HG03457 (cell line): ENCODE data around the gene SOCS3.

Experiments
- ATAC-seq: cut with Tn5 transposase; IDR thresholded peaks from one replicate; pipeline ENCODE4 v1.9.1; 2021; ENCODE audit warnings: moderate number of reproducible peaks; ENCODE audit not compliant: unreplicated experiment

The SOCS3 gene

DNA sequence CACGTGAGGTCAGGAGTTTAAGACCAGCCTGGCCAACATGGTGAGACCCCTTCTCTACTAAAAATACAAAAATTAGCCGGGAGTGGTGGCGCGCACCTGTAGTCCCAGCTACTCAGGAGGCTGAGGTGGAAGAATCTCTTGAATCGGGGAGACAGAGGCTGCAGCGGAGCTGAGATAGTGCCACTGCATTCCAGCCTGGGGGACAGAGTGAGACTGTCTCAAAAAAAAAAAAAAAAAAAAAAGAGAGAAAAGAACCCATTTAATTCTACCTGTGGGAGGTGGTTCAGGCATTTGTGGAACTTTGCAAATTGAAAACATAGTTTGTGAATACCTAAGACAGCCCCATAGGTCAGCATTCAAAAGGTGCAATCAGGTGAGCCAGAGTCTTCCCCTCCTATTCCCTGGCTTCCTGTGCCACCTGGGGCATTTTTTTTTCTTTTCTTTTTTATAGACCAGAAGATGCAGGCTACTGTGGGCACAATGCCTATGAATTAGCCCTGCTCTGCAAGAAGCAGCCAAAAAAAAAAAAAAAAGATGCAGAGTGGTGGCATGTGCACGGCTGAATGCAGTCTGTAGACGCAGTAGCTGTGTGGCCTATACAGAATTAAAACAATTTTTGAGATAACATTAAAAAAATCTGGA, 9.1 kb upstream of the SOCS3 start:
- ATAC-seq, result no peak

DNA sequence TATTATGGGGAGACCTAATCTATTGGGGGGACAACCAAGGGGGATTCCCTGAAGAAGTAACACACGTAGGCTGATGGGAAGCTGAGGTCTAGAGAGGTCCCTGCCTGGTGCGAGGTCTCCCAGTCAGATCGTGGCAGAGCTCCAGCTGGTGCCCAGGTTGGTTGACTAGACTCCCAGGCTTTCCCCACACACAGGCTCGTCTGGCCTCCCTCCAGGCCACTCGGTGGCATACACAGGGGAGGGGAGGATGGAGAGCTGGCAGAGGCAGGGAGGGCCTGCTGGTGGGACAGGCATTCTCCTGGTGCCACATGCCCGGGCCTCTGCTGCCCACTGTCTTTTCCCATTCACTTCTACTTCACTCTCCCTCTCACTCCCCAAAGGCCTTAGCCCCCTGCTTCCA, 8.5 kb upstream of the SOCS3 start:
- no peak for ATAC-seq

DNA sequence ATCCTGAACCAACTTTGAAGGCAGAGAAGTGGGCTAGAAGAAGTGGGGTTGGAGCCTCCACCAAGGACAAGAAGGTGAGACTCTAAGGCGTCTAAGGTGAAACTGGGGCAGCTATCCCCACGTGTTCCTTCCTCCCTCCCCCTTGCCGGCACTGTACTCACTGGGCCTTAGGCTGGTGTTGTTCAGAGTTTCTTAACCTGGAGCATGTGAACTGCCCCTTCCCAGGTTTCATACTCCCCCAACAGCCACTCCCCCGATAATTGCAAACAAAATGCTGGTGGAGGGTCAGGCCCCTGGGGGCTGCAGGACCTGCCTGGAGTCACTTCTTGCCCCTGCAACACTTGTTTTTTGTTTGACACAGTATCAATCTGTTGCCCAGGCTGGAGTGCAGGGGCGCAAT, 7.3 kb upstream of the SOCS3 start:
- ATAC-seq, result no peak

DNA sequence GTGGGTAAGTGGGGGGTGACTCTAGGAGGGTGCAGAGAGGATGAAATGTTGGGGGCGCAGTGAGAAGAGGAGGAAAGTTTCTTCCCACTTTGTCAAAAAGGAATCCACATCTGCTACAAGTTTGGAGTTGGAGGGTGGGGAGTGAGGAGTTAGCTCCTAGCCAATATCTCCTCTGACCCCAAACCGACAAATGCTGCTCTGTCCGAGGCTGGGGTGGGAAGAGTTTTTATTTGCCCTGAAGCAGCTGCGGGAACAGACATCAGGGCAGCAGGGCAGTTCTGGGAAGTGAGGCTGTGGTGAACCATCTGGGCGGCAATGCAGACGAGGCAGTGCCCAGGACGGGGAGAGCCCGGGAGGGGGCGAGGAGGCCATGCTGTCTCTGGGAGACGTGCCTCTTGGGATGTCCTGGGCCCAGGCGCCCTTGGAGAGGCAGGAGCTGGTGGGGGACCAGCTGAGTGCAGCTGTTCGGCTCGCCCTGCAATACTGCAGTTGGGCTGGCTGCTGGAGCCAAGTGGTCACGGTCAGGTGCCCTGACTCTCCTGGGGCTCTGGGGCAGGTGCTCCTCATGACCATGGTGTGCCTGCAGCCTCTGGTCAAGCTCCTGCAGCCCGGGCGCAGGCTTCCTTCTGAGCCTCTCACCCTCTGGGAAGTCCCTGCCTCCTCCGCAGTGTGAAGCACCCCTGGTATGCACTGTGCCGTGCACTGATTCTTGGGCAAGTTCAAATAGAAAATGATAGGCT, 6.4 kb upstream of the SOCS3 start:
- no peak for ATAC-seq

DNA sequence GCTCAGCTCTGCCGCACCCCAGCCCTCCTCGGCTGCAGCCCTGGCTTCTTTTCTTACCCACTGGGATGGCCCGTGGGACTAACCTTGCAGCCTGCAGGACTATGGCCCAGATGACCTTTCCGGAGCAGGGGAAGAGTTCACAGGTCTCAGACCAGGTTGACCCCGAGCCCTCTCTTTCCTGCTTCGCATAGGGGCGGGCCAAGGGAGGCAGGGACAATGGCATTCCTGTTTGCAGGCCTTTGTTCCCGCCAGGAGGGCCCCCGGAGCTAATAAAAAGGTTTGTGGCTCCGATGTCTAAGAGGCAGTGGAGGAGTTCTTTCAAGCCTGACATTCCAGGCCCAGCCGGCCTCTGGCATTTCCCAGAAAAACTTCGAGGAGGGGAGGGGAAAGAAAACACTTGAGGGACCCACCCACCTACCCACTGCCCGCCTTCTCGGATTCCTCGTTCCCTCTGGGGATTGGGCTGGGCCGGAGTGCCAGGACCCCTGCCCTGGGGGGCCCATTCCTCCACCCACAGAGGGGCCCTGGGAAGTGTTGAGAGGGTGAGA, 5.8 kb upstream of the SOCS3 start:
- no peak for ATAC-seq

DNA sequence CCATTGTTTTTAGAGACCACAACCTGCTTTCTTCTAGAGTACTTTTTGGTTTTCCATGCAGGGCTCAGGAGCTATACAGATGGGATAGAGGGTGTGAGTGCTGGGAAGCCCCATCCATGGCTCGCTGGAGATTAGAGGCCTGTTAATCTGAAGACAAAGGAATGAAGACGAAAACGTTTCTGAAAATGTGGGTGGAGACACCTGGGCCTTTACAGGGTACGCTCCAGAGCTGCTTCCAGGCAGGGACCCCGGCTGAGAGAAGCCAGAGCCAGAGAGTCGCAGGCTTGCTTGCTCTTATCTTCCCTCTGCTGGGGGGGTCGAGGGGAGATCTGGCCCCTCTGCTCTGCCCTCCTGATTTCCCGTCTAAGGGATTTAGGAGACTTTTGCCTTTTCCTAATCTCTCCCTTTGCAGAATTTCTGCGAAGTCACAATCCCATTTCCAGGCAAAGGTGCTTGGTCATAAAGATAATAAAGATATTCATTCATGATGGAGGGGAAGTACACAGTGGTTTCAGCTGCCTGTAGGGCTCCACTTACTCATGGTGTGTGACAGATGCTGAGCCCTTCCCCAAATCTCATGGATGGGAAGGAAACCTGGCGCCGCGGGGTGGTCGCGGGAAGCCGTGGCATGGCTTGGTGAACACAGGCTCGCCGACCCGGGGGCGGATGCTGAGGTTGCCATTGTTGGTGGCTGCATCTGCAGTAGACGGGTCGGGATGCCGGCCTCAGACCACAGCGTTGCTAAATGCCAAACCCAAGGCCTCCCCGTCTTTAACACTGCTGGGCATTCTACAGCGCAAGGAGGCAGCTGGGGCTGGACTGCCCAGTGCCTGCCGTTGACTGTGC, 4.8 kb upstream of the SOCS3 start:
- ATAC-seq, result no peak

DNA sequence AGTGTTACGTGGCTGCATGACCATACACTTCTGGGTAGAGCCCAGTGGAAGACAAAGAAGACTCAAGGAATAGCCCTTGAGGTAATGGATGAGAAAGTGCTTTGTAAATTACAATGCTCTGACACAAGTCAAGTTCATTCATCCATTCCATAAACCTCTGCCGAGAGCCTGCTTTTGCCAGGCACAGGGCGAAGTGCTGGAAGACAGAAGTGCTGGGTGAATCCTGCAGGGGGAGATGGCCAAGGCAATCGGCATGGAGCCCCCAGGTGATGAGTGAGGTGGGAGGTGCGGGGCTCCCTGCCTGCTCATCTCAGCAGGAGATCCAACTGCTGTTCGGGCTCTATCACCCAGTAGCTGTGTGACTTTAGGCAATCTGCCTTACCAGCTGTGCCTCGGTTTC, 2.8 kb upstream of the SOCS3 start:
- no peak for ATAC-seq

DNA sequence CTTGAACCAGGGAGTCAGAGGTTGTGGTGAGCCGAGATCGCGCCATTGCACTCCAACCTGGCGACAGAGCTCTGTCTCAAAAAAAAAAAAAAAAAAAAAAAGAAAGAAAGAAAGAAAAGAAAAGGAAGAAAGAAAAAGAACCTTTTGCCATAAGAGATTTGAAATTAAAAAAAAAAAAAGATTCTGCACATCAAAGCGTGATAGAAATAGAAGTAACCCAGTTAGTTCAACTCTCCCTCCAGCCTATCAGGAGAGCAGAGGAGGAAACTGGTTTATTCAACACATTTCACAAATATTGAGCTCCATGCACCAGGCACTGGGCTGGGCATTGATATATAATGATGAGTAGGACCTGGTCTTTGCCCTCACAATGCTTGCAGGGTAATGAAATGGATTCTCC, 2.4 kb upstream of the SOCS3 start:
- ATAC-seq, result no peak

DNA sequence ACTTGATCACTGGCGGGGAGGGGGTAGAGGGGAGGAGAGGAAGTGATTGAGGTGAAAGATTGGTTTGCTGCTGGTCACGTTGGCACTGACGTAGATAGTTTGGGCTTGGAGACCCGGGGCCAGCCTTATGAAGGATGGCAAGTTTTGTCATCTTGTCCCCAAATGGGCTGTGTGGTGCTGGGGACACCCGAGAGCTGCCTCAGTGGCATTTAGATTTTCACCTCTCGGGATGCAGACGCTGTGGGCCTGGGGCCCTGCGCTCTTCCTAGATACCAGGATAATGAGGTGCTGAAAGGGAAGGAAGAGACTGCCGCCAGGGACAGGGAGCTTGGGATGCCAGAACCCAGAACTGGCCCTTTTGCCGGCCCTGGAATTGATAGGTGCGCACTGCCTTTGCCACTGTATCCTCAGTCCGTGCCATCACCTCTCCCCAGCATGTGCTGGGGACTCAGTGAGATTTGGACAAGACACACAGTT, 1.4 kb upstream of the SOCS3 start:
- no peak for ATAC-seq

DNA sequence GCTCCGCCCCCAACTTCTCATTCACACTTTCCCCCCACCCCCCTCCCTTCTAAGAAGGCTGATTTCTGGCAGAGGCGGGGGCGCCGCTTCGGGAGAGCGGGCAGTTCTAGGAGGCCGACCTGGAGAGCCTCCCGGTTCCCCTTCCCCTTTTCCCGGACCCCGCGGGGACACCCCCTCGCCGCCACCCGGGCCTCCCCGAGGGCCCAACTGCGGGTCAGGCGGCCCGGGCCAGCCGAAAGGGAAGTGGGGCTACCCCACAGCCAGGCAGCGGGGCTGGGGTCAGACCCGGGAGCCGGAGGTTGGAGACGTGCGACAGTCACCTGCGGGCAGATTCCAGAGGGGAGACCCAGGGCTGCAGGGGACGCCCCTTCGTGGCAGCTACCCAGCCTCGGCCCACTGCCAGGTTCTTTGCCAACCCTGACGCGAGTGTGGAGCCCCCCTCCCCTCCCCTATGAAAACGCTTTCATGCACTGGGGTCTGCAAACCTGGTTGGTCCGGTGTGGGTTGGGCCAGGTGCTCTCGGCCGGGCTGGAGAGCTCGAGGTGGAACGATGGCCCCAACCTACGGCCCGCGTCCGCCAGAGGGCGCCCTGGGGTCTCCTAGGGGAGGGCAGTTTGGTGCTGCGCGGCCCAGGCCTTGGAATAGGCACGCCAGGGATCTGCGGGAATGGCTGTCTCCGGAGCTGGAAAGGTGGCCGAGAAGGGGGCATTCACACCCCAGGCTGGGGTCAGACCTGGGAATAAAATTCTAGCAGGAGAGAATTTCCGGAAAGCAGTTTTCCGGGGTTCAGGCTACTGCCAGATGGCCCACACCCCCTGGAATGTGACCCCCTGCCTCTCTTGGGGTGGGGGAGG, 721 bp upstream of the SOCS3 start:
- peak; percentile 11 for ATAC-seq

DNA sequence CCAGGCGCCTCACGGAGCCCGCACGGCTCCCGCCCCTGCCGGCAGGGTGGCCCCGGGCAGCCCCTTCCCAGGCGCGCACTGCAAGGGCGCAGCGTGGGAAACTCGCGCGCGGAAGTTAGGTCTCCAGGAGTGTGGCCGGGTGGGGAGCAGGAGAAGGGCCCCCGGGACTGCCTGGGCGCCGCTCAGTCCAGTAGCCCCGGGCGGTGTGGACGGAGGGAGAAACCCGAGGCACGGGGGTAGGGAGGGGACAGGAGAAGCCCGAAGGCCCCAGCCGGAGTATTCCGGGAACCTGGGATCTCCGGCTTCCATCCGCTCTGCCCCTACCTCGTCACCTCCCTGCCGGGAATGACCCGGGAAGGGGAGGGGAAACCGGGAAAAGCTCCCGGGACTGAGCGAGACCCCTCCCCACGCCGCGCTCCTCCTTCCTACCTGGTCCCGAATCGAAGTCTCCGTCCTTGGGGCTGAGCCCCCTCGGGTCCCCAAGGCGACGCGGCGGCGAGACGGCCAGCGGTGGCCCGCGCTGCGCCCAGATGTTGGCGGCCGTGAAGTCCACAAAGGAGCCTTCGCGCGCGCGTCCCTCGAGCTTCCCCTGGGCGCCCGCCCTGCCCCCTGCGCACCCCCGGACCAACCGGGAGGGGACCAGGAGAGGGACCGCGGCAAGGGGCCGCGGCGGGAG, 418 bp downstream of the SOCS3 start:
- ATAC-seq, result peak; percentile 0

DNA sequence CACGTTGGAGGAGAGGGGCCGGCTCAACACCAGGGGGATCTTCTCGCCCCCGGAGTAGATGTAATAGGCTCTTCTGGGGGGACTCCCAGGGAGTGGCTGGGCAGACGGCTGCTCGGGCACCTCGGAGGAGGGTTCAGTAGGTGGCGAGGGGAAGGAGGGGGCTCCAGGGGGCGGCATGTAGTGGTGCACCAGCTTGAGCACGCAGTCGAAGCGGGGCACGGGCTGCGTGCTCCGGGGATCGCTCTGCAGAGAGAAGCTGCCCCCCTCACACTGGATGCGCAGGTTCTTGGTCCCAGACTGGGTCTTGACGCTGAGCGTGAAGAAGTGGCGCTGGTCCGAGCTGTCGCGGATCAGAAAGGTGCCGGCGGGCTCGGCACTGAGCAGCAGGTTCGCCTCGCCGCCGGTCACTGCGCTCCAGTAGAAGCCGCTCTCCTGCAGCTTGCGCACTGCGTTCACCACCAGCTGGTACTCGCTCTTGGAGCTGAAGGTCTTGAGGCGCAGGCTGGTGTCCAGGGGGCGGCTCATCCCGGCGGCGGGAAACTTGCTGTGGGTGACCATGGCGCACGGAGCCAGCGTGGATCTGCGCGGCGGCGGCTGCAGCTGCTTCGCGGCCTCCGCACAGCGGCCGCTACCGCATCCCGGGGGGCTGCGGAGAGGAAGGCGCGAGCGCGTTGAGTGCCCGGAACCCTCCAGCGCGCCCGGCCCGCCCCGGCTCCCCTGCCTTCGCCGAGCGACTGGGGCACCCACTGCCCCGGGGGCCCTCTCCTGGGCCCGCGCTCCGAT, 1.1 kb downstream of the SOCS3 start:
- ATAC-seq, result no peak

DNA sequence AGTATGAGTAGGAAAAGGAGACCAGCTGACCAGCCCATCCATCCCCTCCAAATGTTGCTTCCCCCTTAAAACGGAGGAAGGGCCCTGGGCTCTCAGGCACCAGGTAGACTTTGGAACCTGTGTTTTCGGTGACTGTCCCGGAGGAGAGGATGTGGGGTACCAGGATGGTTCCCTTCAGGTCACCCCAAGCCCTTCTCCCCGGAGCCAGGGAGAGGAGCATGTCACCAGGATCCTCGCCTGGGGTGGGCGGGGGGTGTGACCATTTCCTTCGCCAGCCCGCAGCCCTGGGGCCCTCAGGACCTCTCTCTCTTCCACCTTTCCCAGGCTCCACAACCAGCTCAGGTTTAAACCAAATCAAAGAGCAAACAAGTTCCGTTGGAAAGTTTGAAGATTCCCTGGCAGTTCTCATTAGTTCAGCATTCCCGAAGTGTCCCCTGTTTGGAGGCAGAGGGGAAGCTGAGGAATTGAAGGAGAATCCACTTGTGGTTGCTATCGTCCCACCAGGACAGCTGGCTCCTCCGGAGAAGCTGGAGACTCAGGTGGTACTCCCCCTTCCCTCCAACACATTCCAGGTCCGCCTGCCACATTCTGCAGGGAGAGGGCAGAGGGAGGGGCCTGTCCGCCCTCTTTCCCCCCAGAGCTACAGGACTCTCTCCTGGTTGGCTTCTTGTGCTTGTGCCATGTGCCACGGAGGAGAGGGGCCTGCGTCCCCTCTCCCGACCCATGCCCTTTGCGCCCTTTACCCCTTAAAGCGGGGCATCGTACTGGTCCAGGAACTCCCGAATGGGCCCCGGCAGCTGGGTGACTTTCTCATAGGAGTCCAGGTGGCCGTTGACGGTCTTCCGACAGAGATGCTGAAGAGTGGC, 2.0 kb downstream of the SOCS3 start:
- ATAC-seq, result no peak

DNA sequence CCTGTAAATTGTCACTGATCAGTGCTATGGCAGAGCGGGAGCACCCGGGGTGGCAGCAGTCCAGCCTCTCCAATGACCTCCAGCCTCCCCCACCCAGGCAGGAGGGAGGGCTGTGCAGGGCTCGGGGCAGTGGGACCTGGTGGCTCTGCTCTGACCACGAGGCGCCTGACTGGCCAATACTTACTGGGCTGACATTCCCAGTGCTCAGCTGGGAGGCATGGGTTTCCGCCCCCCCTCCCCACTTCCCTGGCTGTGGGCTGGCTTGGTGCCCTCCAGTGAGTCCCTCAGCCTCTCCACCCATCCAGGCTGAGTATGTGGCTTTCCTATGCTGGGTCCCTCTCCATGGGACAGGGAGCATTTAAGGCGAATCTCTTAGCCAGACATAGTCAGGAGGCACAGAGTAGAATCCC, 2.7 kb downstream of the SOCS3 start:
- no peak for ATAC-seq

DNA sequence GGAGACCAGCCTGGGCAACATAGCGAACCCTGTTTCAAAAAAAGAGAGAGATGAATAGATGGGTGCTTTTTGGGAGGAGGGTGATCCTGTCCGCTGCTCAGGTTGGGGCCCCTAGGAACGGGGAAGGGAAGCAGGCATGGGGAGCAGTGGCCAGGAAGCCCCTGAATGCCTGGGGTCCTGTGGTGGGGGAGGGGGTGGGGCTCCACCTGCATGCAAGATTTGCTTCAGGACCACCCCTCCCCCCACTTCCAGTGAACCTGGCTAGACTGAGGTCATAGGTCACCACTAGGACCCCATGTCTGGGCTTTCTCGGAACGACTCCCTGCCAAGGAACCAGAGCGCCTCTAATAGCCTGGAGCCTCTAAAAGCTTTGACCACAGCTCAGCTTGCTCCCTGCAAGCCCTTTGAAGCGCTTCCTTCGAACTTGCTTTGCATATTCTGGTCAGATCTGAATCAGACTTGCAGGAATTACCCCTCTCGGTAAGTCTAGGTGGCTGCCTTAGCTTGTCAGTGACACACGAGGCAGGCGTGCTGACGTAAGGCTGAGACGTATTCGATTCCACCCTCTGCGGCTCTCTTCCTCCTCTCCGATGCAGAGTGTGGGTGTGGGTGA, 3.7 kb downstream of the SOCS3 start:
- ATAC-seq, result peak; percentile 33

DNA sequence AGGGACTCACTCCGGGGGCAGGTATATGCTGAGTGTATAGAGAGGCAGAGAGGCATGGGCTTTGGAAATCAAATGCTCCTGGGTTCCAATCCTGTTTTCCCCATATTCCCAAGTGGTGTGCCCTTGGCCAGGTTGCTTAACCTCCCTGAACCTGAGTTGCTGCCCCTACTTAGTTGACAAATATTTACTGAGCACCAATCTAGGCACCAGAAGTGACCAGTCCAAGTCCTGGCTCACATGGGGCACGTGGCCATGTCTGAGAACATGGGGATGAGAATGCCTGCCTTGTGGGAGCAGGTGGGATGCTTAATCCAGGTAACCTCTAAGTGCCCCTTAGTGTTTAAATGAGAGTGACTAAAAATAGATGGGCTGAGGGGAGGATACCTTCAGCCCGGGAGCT, 4.2 kb downstream of the SOCS3 start:
- no peak for ATAC-seq

DNA sequence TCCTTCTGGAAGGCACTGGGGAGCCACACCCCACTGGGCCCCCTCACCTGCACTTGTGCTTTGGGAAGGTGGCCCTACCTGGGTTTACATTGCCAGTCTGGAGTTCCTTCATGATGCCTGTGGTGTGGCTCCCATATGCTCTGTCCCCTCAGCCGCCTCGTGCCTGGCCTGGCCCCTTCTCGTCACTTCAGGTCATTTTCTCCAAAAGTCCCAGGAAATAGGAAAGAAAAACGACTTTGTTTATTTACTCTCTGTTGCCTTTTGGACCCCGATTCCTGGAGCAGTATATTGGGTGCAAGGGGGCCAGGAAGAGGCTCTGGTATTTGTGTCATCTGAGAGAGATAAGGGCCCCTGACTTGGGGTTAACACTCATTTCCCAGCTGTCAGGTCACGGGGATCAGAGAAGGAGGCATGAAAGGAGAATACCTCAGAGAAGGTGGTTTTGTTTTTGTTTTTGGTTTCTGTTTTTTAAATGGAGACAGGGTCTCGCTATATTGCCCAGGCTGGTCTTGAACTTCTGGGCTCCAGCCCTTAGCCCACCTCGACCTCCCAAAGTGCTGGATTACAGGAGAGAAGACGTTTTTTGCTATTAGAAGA, 4.7 kb downstream of the SOCS3 start:
- ATAC-seq, result no peak
